SU-DHL-6 (cell line): ENCODE data around the gene F2RL3.

Source experiments
- H2AFZ ChIP-seq: fragments of 200-600 bp; sonication (generic); 2 replicates; pipeline ENCODE4 v1.6.1; 2014; ENCODE audit warnings: low read depth, mild to moderate bottlenecking, moderate library complexity, mixed read lengths, antibody characterized with exemption, low read length; ENCODE audit not compliant: severe bottlenecking
- H3F3A ChIP-seq: fragments of 200-600 bp; shearing (Covaris generic); 2 replicates; pipeline ENCODE4 v1.6.0; 2016; ENCODE audit warnings: antibody characterized with exemption, mild to moderate bottlenecking; ENCODE audit not compliant: insufficient read depth
- H3K27ac ChIP-seq: fragments of 200-600 bp; sonication (generic); 2 replicates; pipeline ENCODE4 v1.5.1; 2016; ENCODE audit warnings: low read depth, mild to moderate bottlenecking, low read length, moderate library complexity, mixed read lengths
- H3K27me3 ChIP-seq: fragments of 200-600 bp; sonication (generic), shearing (Covaris generic); 2 replicates; pipeline ENCODE4 v1.6.0; 2014; ENCODE audit warnings: mild to moderate bottlenecking, low read length
- H3K36me3 ChIP-seq: fragments of 200-600 bp; sonication (generic); 2 replicates; pipeline ENCODE4 v1.6.1; 2014; ENCODE audit warnings: mild to moderate bottlenecking, low read length, mixed read lengths
- H3K4me2 ChIP-seq: fragments of 300-600, 200-600 bp; shearing (Covaris generic), sonication (generic); 2 replicates; pipeline ENCODE4 v1.6.0; 2014; ENCODE audit warnings: low read length, low read depth, mild to moderate bottlenecking; ENCODE audit not compliant: poor library complexity, severe bottlenecking
- H3K4me3 ChIP-seq: fragments of 200-600 bp; sonication (generic); 2 replicates; pipeline ENCODE4 v1.5.1; 2014; ENCODE audit warnings: antibody characterized with exemption, low read length, mild to moderate bottlenecking, mixed read lengths; ENCODE audit not compliant: insufficient read depth, poor library complexity, severe bottlenecking
- H3K79me2 ChIP-seq: fragments of 200-600 bp; sonication (generic); 2 replicates; pipeline ENCODE4 v1.6.1; 2014; ENCODE audit warnings: mild to moderate bottlenecking, low read length, moderate library complexity; ENCODE audit not compliant: insufficient read depth
- H3K9ac ChIP-seq: fragments of 200-600 bp; sonication (generic); 2 replicates; pipeline ENCODE4 v1.7.0; 2014; ENCODE audit warnings: mild to moderate bottlenecking, low read length
- H3K9me2 ChIP-seq: fragments of 200-600 bp; sonication (generic); replicated peaks from 2 replicates; pipeline ENCODE4 v1.6.1; 2014; ENCODE audit warnings: low read length; ENCODE audit not compliant: insufficient read depth
- H3K9me3 ChIP-seq: fragments of 200-600 bp; sonication (generic); 2 replicates; pipeline ENCODE4 v1.6.1; 2014; ENCODE audit warnings: low read length, mixed read lengths; ENCODE audit not compliant: insufficient read depth
- H4K20me1 ChIP-seq: fragments of 200-600 bp; sonication (generic); 2 replicates; pipeline ENCODE4 v1.6.1; 2014; ENCODE audit warnings: low read depth, mild to moderate bottlenecking, antibody characterized with exemption, low read length, moderate library complexity, mixed read lengths
- CTCF ChIP-seq: fragments of 200-600 bp; sonication (generic); IDR thresholded peaks from one replicate; pipeline ENCODE4 v1.5.1; 2017; ENCODE audit warnings: antibody characterized with exemption, mild to moderate bottlenecking, low read length, moderate library complexity; ENCODE audit not compliant: insufficient read depth, poor library complexity, severe bottlenecking
- EZH2phosphoT487 ChIP-seq: fragments of 200-600 bp; sonication (generic), shearing (Covaris generic); conservative IDR thresholded peaks from 2 replicates; pipeline ENCODE4 v1.6.1; 2018; ENCODE audit warnings: mild to moderate bottlenecking, antibody characterized with exemption, low read length, moderate library complexity, mixed read lengths

Gene F2RL3

GRCh38 chr19:16851031-16851712 is 37.6 kb upstream of the F2RL3 start:
- Histone ChIP-seq H3K4me2 (no peak overlapping the region), H3K9me3 (no peaks in the 10 kb centered on the region), H3K27ac (no peak overlapping the region)

GRCh38 chr19:16853066-16853465 is 35.7 kb upstream of the F2RL3 start:
- Histone ChIP-seq H3K9ac (no peak overlapping the region), H2AFZ (no peak overlapping the region), H3K36me3 (no peaks in the 10 kb centered on the region), H3K9me3 (no peaks in the 10 kb centered on the region), H3K27ac (no peak overlapping the region), H3K79me2 (no peaks in the 10 kb centered on the region), H3K4me2 (no peak overlapping the region), H4K20me1 (no peaks in the 10 kb centered on the region), H3K4me3 (no peak overlapping the region), H3K27me3 (no peaks in the 10 kb centered on the region), H3F3A (no peaks in the 10 kb centered on the region), H3K9me2 (no peaks in the 10 kb centered on the region)
- TF ChIP-seq CTCF (no peak), EZH2phosphoT487 (no peak)

More at GRCh38 chr19:16851031-16851712, 37.6 kb upstream of the F2RL3 start:
- no peaks in the 10 kb centered on the region for H3K79me2 ChIP-seq
- H2AFZ ChIP-seq, result no peak overlapping the region
- no peak overlapping the region for H3K4me3 ChIP-seq
- H3K27me3 ChIP-seq, result no peaks in the 10 kb centered on the region
- no peaks in the 10 kb centered on the region for H3K36me3 ChIP-seq
- no peaks in the 10 kb centered on the region for H3F3A ChIP-seq
- no peak for TF ChIP-seq EZH2phosphoT487
- no peak for TF ChIP-seq CTCF
- no peak overlapping the region for H3K9ac ChIP-seq
- H4K20me1 ChIP-seq, result no peaks in the 10 kb centered on the region
- no peaks in the 10 kb centered on the region for H3K9me2 ChIP-seq

GRCh38 chr19:16856091-16856490 is 32.7 kb upstream of the F2RL3 start:
- H4K20me1 ChIP-seq, result no peaks in the 10 kb centered on the region
- no peaks in the 10 kb centered on the region for H3K79me2 ChIP-seq
- no peak overlapping the region for H3K9ac ChIP-seq
- H3K36me3 ChIP-seq, result no peaks in the 10 kb centered on the region
- no peaks in the 10 kb centered on the region for H3K27me3 ChIP-seq
- no peak overlapping the region for H3K4me3 ChIP-seq
- no peak overlapping the region for H3K27ac ChIP-seq
- no peaks in the 10 kb centered on the region for H3K9me2 ChIP-seq
- no peak overlapping the region for H2AFZ ChIP-seq
- H3F3A ChIP-seq, result no peaks in the 10 kb centered on the region
- H3K9me3 ChIP-seq, result no peaks in the 10 kb centered on the region
- H3K4me2 ChIP-seq, result no peak overlapping the region
- TF ChIP-seq EZH2phosphoT487 (no peak), CTCF (no peak)
